ENCODE results near the gene DENND5B. TPM values are rescaled to one million over a fixed set of nuclear protein-coding genes. Genes with fewer than 3 reads are reported as not detected.
"Not testable (repeated sequence)": the region's sequence is repeated elsewhere in the genome, so short reads cannot be mapped to it uniquely, and the experiment has no call there.

Gene DENND5B
- total RNA-seq, 2 experiments from 2014 or later: 0.32 to 0.48 TPM

DNA sequence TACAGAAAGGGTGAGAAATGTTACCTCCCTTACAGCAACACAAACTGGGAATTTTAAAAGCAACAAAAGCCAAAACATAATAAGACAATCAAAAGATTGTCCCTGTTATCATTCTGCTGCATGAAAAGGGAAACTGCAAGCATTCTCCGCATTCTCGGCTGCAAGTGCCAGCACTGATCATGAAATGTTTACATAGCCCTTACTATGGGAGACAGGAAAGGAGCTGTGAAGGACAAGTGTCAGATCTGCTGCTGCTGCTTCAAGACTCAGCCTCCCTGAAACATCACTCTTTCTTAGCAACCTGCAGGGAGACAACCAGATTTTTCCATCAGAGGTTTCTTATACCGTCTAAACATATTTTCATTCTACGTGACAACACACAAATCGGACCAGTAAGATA lies 20.1 kb downstream of the DENND5B start:
- no peak overlapping the region for H3K4me3 Mint-ChIP-seq
- ATAC-seq: no peak
- intact Hi-C loops (cut with DNase I, micrococcal nuclease): no loop called here
- H3K27ac Mint-ChIP-seq: no peak overlapping the region
- no peaks in the 10 kb centered on the region for H3K4me1 Mint-ChIP-seq
- no peaks in the 10 kb centered on the region for H3K36me3 Mint-ChIP-seq (ENCODE audit: low read depth)
- ChIA-PET CTCF (interaction anchor here (1.0 kb wide), 1 partner anchor 148 kb away, joined by 3 read pairs; no protein-coding TSS in a partner anchor), POLR2A (no interaction called here)
- H3K9me3 Mint-ChIP-seq (ENCODE audit: low read depth): no peaks in the 10 kb centered on the region
- no peak for DNase-seq
- peaks cover 2% of the 10 kb centered on the region for H3K27me3 Mint-ChIP-seq

DNA sequence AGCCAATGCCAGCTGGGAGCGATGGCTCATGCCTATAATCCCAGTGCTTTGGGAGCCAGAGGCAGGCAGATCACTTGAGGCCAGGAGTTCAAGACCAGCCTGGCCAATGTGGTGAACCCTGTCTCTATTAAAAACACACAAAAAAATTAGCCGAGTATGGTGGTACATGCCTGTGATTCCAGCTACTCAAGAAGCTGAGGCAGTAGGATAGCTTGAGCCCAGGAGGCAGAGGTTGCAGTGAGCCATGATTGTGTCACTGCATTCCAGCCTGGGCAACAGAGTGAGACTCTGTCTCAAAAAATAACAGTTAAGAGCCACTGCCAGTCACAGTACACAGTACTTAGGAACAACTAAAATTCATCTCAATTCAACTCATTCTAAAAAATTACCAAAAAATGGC lies 21.4 kb downstream of the DENND5B start:
- H3K36me3 Mint-ChIP-seq (ENCODE audit: low read depth); ATAC-seq; DNase-seq; H3K9me3 Mint-ChIP-seq (ENCODE audit: low read depth); H3K4me3 Mint-ChIP-seq; POLR2A ChIA-PET; H3K4me1 Mint-ChIP-seq; intact Hi-C loops (cut with DNase I, micrococcal nuclease); H3K27me3 Mint-ChIP-seq; H3K27ac Mint-ChIP-seq: not testable (repeated sequence)
- CTCF ChIA-PET: interaction anchor here (0.7 kb wide), 1 partner anchor 27 kb away, joined by 3 read pairs; no protein-coding TSS in a partner anchor

DNA sequence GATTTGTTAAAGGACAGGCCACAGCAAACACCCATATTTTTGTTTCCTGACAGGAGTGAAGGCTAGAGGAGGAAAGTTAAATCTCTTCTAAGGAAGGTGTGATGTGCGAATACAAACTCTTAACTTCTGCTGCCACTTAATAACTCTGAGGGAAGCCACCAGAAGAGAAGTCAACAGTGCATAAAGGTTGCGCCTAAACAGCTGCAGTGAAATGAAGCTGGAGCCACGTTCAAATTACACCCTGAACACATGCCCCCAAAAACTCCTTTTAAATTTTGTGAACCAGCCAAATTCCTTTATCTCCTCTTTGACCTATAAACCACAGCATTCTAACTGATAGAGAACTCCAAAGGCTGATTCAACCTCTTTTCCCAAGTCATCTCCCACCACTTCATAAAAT lies 22.4 kb downstream of the DENND5B start:
- H3K27me3 Mint-ChIP-seq: peaks cover 2% of the 10 kb centered on the region
- H3K36me3 Mint-ChIP-seq (ENCODE audit: low read depth): no peaks in the 10 kb centered on the region
- H3K4me1 Mint-ChIP-seq: no peaks in the 10 kb centered on the region
- no peak overlapping the region for H3K4me3 Mint-ChIP-seq
- intact Hi-C loops (cut with DNase I, micrococcal nuclease): no loop called here
- DNase-seq: no peak
- H3K9me3 Mint-ChIP-seq (ENCODE audit: low read depth): no peaks in the 10 kb centered on the region
- no peak overlapping the region for H3K27ac Mint-ChIP-seq
- ChIA-PET POLR2A (no interaction called here), CTCF (no interaction called here)
- no peak for ATAC-seq

DNA sequence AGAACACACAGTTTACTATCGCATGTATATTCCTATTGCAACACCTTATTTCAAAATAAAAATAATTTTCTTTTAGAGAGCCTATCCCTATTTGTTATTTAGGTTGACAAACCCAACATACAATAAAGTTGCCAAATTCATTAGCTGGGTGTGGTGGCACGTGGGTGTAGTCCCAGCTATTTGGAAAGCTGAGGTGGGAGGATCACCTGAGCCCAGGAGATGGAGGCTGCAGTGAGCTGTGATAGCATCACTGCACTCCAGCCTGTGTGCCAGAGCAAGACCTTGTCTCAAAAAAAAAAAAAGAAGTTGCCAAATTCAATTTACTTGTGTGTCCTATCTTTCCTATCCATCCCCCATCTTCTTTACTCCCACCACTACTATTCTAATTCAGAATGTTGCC lies 23.9 kb downstream of the DENND5B start:
- ChIA-PET POLR2A (no interaction called here), CTCF (interaction anchor here (1.0 kb wide), 1 partner anchor 800 kb away, joined by 3 read pairs; no protein-coding TSS in a partner anchor)
- Mint-ChIP-seq H3K27me3 (peaks cover 2% of the 10 kb centered on the region), H3K36me3 (ENCODE audit: low read depth) (no peaks in the 10 kb centered on the region), H3K4me3 (no peak overlapping the region), H3K4me1 (no peaks in the 10 kb centered on the region), H3K9me3 (ENCODE audit: low read depth) (no peaks in the 10 kb centered on the region), H3K27ac (no peak overlapping the region)
- intact Hi-C loops (cut with DNase I, micrococcal nuclease): no loop called here
- ATAC-seq (no peak), DNase-seq (no peak)

DNA sequence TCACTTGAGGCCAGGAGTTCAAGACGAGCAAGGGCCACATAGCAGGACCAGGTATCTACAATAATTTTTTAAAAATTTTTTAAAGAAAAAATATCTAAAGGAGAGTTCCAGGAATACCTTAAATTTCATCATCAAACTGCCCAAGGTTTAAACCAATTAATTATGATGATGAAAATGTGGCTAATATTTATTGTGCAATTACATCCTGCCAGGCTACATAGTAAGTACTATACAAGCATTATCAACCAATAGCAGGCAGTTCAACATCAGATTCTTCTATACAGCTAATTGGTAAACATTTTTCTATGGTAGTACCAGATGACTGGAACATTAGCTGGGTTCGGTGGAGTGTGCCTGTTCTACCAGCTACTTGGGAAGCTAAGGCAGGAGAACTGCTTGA lies 24.4 kb downstream of the DENND5B start:
- H3K36me3 Mint-ChIP-seq (ENCODE audit: low read depth): no peaks in the 10 kb centered on the region
- no peaks in the 10 kb centered on the region for H3K9me3 Mint-ChIP-seq (ENCODE audit: low read depth)
- H3K27me3 Mint-ChIP-seq: peaks cover 2% of the 10 kb centered on the region
- H3K4me1 Mint-ChIP-seq: no peaks in the 10 kb centered on the region
- no peak for ATAC-seq
- POLR2A ChIA-PET: no interaction called here
- no peak for DNase-seq
- no peak overlapping the region for H3K27ac Mint-ChIP-seq
- no peak overlapping the region for H3K4me3 Mint-ChIP-seq
- intact Hi-C loops (cut with DNase I, micrococcal nuclease): no loop called here
- CTCF ChIA-PET: interaction anchor here (1.0 kb wide), 1 partner anchor 800 kb away, joined by 3 read pairs; no protein-coding TSS in a partner anchor

DNA sequence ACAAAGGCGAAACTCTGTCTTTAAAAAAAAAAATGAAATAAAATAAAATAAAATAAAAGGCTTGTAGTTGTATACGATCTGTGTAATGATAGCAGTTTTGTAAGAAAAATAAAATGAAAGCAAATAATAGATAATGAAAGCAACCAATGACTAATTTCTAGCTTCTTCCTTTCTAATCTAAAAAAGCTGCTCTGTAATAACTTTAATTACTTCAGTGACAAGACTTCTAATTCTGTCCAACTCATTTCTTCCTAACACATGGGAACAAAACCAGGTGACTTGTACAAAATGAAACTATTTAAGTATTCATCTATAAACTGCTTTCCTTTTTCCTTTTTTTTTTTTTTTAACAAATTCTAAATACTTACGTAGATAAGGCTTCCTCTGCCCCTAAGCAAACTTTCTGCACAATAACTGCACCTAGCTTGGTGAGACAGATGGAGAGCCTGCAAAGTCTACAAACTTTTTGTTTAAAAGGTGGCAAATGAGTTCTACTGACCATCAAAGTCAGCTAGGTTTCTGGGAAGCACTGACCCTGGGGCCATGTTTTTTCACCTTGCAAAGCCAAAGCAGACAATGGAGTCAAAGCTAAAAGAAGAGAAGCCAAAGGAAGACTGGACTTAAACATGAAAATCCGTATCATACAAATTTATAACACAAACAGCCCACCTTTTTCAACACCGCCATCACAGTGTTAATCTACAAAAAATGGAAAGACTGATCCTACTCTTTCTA lies 28.2 kb downstream of the DENND5B start:
- ATAC-seq (no peak), DNase-seq (no peak)
- H3K4me1 Mint-ChIP-seq: no peaks in the 10 kb centered on the region
- H3K27ac Mint-ChIP-seq: no peak overlapping the region
- H3K9me3 Mint-ChIP-seq (ENCODE audit: low read depth): no peaks in the 10 kb centered on the region
- CTCF ChIA-PET: interaction anchor here (0.6 kb wide), 1 partner anchor 642 kb away, joined by 3 read pairs; no protein-coding TSS in a partner anchor
- POLR2A ChIA-PET: no interaction called here
- no peaks in the 10 kb centered on the region for H3K36me3 Mint-ChIP-seq (ENCODE audit: low read depth)
- H3K27me3 Mint-ChIP-seq: peaks cover 23% of the 10 kb centered on the region
- no peak overlapping the region for H3K4me3 Mint-ChIP-seq
- intact Hi-C loops (cut with DNase I, micrococcal nuclease): no loop called here

DNA sequence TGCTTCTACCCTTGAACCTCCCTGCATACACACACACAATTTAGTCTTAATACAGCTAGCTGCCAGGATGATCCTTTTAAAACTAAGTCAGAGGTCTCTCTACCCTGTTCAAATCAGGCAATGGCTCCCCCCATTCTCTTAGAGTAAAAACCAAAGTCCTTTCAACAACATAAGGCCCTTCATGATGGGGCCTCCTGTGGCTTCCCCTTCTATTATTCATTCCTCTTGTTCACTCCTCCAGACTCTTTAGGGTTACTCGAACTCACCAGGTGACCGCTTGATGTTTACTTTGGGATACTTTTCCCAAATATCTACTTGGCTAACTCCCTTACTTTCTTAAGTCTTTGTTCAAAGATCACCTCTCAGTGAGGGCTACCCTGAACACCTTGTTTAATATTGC lies 30.4 kb downstream of the DENND5B start:
- Mint-ChIP-seq H3K4me3 (no peak overlapping the region), H3K36me3 (ENCODE audit: low read depth) (no peaks in the 10 kb centered on the region), H3K27me3 (peaks cover 27% of the 10 kb centered on the region), H3K27ac (no peak overlapping the region), H3K9me3 (ENCODE audit: low read depth) (no peaks in the 10 kb centered on the region), H3K4me1 (no peaks in the 10 kb centered on the region)
- intact Hi-C loops (cut with DNase I, micrococcal nuclease): no loop called here
- ChIA-PET CTCF (interaction anchor here (0.7 kb wide), 1 partner anchor 16 kb away, joined by 3 read pairs; no protein-coding TSS in a partner anchor), POLR2A (no interaction called here)
- ATAC-seq: no peak
- no peak for DNase-seq

DNA sequence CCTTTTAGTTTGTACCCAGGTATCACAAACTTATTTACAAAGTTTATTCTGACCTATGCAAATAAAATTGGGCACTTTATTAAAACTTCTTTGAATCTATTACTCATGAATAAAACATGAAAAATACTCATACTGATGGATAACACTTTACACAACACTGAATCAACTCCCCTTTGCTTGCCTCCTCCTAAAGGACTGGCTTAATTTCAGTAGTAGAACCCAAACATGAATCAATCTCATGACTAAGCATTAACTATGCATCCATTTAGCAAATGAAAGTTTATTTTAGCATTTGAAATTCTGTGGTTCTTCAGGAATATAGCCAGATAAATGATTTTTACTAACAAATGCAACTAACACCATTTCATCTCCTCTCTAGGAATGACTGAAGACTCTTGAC lies 32.4 kb downstream of the DENND5B start:
- H3K4me3 Mint-ChIP-seq: no peak overlapping the region
- CTCF ChIA-PET: no interaction called here
- intact Hi-C loops (cut with DNase I, micrococcal nuclease): no loop called here
- DNase-seq (no peak), ATAC-seq (no peak)
- POLR2A ChIA-PET: no interaction called here
- H3K9me3 Mint-ChIP-seq (ENCODE audit: low read depth): peaks cover 2% of the 10 kb centered on the region
- no peaks in the 10 kb centered on the region for H3K4me1 Mint-ChIP-seq
- H3K36me3 Mint-ChIP-seq (ENCODE audit: low read depth): no peaks in the 10 kb centered on the region
- H3K27ac Mint-ChIP-seq: no peak overlapping the region
- peaks cover 31% of the 10 kb centered on the region for H3K27me3 Mint-ChIP-seq

DNA sequence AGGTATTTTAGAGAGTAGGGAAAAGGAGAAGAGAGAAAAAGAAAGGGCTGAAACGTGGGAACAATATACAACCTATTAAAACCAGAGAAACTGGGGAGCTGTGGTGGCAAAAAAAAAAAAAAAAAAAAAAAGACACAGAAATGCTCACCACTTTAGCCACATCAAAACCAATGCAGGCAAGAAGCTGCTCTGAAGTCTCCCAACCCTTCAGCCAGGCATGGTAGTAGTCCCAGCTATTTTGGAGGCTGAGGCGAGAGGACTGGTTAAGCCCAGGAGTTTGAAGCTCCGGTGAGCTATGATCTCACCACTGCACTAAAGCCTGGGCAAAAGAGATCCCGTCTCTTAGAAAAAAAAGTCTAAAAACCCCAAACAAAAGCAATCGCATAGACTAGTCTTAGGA lies 33.2 kb downstream of the DENND5B start:
- peaks cover 33% of the 10 kb centered on the region for H3K27me3 Mint-ChIP-seq
- H3K9me3 Mint-ChIP-seq (ENCODE audit: low read depth): peaks cover 2% of the 10 kb centered on the region
- no peak for ATAC-seq
- H3K36me3 Mint-ChIP-seq (ENCODE audit: low read depth): no peaks in the 10 kb centered on the region
- no peak overlapping the region for H3K4me3 Mint-ChIP-seq
- ChIA-PET POLR2A (no interaction called here), CTCF (no interaction called here)
- H3K27ac Mint-ChIP-seq: no peak overlapping the region
- H3K4me1 Mint-ChIP-seq: no peaks in the 10 kb centered on the region
- DNase-seq: no peak
- intact Hi-C loops (cut with DNase I, micrococcal nuclease): no loop called here

DNA sequence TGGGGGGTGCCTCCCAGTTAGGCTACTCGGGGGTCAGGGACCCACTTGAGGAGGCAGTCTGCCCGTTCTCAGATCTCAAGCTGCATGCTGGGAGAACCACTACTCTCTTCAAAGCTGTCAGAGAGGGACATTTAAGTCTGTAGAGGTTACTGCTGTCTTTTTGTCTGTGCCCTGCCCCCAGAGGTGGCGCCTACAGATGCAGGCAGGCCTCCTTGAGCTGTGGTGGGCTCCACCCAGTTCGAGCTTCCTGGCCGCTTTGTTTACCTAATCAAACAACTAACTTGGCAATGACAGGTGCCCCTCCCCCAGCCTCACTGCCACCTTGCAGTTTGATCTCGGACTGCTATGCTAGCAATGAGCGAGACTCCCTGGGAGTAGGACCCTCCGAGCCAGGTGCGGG lies 35.5 kb downstream of the DENND5B start:
- CTCF ChIA-PET; H3K36me3 Mint-ChIP-seq (ENCODE audit: low read depth); H3K27ac Mint-ChIP-seq; POLR2A ChIA-PET; ATAC-seq; H3K4me3 Mint-ChIP-seq; DNase-seq; H3K4me1 Mint-ChIP-seq; H3K9me3 Mint-ChIP-seq (ENCODE audit: low read depth); intact Hi-C loops (cut with DNase I, micrococcal nuclease): not testable (repeated sequence)
- peaks cover 28% of the 10 kb centered on the region for H3K27me3 Mint-ChIP-seq

DNA sequence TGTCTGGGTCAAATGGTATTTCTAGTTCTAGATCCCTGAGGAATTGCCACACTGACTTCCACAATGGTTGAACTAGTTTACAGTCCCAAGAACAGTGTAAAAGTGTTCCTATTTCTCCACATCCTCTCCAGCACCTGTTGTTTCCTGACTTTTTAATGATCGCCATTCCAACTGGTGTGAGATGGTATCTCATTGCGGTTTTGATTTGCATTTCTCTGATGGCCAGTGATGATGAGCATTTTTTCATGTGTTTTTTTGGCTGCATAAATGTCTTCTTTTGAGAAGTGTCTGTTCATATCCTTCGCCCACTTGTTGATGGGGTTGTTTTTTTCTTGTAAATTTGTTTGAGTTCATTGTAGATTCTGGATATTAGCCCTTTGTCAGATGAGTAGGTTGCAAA lies 40.3 kb downstream of the DENND5B start:
- H3K36me3 Mint-ChIP-seq (ENCODE audit: low read depth); DNase-seq; POLR2A ChIA-PET; H3K27ac Mint-ChIP-seq; ATAC-seq; H3K4me1 Mint-ChIP-seq; H3K27me3 Mint-ChIP-seq; intact Hi-C loops (cut with DNase I, micrococcal nuclease); H3K9me3 Mint-ChIP-seq (ENCODE audit: low read depth); CTCF ChIA-PET; H3K4me3 Mint-ChIP-seq: not testable (repeated sequence)

DNA sequence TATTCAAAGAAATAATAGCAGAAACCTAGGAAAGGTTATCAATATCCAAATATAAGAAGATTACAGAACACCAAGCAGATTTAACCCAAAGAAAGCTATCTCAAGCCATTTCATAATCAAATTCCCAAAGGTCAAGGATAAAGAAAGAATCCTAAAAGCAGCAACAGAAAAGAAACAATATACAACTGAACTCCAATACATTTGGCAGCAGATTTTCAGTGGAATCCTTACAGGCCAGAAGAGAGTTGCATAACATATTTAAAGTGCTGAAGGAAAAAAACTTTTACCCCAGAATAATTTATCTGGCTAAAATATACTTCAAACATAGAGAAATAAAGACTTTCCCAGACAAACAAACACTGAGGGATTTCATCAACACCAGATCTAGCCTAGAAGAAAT lies 54.3 kb downstream of the DENND5B start:
- H3K27me3 Mint-ChIP-seq: peaks cover 8% of the 10 kb centered on the region
- ChIA-PET CTCF (no interaction called here), POLR2A (no interaction called here)
- no peak for ATAC-seq
- no peak overlapping the region for H3K27ac Mint-ChIP-seq
- intact Hi-C loops (cut with DNase I, micrococcal nuclease): no loop called here
- no peaks in the 10 kb centered on the region for H3K36me3 Mint-ChIP-seq (ENCODE audit: low read depth)
- H3K9me3 Mint-ChIP-seq (ENCODE audit: low read depth): no peaks in the 10 kb centered on the region
- no peak overlapping the region for H3K4me3 Mint-ChIP-seq
- no peaks in the 10 kb centered on the region for H3K4me1 Mint-ChIP-seq
- no peak for DNase-seq
